Esophagus squamous epithelium (tissue), 4 donors: ENCODE data around the gene FNDC5.

ENCODE experiments used
- CTCF ChIP-seq, 6 experiments: fragments of 450-650 bp in 4 of 6; fragments of 200-600 bp in 2 of 6; sonication (generic) in 2 of 6; IDR thresholded peaks; one replicate each; pipeline ENCODE4 v1.5.1; 2016 to 2019; ENCODE audit warnings: antibody characterized with exemption in 6 of 6, mild to moderate bottlenecking in 4 of 6, moderate library complexity in 4 of 6
- POLR2A ChIP-seq, 4 donors: fragments of 450-650 bp; IDR thresholded peaks; one replicate each; pipeline ENCODE4 v1.6.1; 2017; ENCODE audit warnings: antibody characterized with exemption in 4 of 4, mild to moderate bottlenecking in 4 of 4, moderate library complexity in 3 of 4

DNA sequence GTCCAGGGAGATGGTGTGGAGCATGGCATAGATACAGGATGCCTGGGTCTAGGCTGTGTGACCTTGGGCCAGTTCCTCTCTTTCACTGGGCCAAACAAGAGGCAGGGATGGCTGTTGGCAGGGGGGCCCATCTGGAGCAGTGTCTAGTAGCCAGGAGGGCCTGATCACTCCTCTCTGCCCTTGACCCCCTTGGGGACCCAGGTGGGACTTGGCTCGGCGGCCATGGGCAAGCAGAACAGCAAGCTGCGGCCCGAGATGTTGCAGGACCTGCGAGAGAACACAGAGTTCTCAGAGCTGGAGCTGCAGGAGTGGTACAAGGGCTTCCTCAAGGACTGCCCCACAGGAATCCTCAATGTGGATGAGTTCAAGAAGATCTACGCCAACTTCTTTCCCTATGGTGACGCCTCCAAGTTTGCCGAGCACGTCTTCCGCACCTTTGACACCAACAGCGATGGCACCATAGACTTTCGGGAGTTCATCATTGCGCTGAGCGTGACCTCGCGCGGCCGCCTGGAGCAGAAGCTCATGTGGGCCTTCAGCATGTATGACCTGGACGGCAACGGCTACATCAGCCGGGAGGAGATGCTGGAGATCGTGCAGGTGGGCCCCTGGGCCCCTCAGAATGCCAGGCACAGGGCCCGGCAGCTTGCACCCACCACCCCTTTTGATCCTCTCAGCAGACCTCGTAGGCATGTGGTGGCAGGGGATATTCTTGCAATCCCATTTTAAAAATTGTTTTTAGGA is 18.1 kb upstream of the FNDC5 start:
- TF ChIP-seq CTCF (IDR thresholded peaks at IDR 0.05) (no peak), POLR2A (IDR thresholded peaks at IDR 0.05) (no peak)
